GM21786 (cell line): Measurements from ENCODE around the gene RTL3.

ENCODE experiments used
- ATAC-seq: cut with Tn5 transposase; IDR thresholded peaks from one replicate; pipeline ENCODE4 v1.9.1; 2021; ENCODE audit not compliant: unreplicated experiment

Gene RTL3

DNA sequence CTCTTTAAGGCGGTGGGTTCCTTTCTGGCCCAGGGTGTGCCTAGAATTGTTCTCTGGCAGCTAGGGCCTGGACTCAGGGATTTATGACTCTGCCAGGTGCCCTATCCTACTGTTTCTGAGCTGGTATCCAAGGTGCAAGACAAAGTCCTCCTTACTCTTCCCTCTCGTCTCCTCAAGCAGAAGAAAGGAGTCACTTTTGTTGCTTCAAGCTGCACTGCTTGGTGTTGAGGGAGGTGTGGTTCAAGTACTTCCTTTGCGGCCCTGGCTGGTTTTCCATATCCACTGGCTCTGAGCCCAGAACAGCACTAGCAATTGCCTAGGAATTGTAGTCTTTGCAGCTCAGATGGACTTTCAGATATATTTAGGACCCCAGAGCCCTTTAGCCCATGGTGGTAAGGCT, 39.3 kb downstream of the RTL3 start:
- no peak for ATAC-seq

DNA sequence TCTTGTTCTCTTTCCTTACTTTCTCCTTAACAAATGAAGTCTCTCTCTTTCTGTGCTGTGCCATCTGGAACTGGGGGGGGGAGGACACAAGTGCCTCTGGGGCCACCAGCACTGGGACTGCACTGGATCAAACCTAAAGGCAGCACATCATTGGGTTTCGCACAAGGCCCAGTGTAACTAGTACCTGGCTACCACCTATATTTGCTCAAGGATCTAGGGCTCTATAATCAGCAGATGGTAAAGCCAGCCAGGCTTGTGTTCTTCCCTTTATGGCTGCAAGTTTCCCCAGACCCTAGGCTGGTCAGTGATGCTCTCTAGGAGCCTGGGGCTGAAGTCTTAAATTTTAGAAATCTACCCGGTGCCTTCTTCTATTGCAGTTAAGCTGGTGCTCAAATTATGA, 40.1 kb downstream of the RTL3 start:
- ATAC-seq, result no peak

GRCh38 chrX:78614264-78614663, 44.9 kb downstream of the RTL3 start:
- ATAC-seq, result no peak
